ENCODE measurements around the gene GUCA1A. TPM values are rescaled to one million over a fixed set of nuclear protein-coding genes. Genes with fewer than 3 reads are reported as not detected.
"Not testable (repeated sequence)": the region's sequence is repeated elsewhere in the genome, so short reads cannot be mapped to it uniquely, and the experiment has no call there.

The GUCA1A gene
- total RNA-seq, 2 experiments from 2014 or later, result not detected

DNA sequence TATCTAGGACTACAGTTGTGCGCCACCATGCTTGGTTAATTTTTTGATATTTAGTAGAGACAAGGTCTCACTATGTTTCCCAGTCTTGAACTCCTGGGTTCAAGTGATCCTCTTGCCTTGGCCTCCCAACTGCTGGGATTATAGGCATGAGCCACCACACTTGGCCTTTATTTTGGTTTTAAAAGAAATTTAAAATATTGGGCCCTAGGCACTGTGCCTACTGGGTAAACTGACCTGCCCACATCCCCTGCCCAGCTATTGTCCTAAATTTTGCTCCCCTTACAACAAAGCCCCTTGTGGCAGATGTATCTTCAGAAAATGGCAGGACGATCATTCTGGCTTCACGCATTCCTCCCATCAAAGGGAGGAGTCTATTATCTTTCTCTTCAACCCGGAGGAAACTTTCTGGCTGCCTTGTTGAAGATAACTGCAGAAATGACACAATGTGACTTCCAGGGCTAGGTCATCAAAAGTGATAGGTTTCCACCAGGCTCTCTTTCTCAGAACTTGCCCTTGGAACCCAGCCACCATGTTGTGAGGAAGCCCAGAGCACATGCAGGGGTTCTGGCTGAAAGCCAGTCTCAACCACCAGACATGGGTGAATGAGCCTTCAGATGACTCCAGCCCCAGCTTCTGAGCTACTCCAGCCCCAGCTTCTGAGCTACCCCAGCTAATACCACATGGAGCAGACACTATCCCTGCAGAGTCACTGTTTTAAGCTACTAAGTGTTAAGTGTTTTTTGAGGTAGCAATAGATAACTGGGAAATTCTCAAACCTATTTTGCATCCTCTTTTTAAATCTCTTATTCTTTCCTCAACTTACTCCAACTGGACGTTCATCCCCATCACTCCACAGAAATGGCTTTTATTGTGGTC lies 26.2 kb downstream of the GUCA1A start:
- Mint-ChIP-seq H3K36me3 (ENCODE audit: low read depth) (peaks cover 14% of the 10 kb centered on the region), H3K4me3 (no peak overlapping the region), H3K9me3 (no peaks in the 10 kb centered on the region), H3K27me3 (no peaks in the 10 kb centered on the region), H3K4me1 (ENCODE audit: low read depth) (no peaks in the 10 kb centered on the region), H3K27ac (no peak overlapping the region)
- CTCF ChIA-PET, result interaction anchor here (0.7 kb wide), 2 partner anchors 15 to 618 kb away, joined by 3 to 4 read pairs; no protein-coding TSS in a partner anchor
- DNase-seq (no peak), ATAC-seq (ENCODE audit: poor library complexity) (no peak)
- TF ChIP-seq, protein P1, sequence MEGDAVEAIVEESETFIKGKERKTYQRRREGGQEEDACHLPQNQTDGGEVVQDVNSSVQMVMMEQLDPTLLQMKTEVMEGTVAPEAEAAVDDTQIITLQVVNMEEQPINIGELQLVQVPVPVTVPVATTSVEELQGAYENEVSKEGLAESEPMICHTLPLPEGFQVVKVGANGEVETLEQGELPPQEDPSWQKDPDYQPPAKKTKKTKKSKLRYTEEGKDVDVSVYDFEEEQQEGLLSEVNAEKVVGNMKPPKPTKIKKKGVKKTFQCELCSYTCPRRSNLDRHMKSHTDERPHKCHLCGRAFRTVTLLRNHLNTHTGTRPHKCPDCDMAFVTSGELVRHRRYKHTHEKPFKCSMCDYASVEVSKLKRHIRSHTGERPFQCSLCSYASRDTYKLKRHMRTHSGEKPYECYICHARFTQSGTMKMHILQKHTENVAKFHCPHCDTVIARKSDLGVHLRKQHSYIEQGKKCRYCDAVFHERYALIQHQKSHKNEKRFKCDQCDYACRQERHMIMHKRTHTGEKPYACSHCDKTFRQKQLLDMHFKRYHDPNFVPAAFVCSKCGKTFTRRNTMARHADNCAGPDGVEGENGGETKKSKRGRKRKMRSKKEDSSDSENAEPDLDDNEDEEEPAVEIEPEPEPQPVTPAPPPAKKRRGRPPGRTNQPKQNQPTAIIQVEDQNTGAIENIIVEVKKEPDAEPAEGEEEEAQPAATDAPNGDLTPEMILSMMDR (IDR thresholded peaks at IDR 0.05), result no peak
- POLR2A ChIA-PET, result no interaction called here
- Histone ChIP-seq H3K4me1 (ENCODE audit: insufficient read depth, low read length) (peaks cover 7% of the 10 kb centered on the region), H3K4me3 (ENCODE audit: low read length) (no peak overlapping the region), H3K27me3 (ENCODE audit: control insufficient read depth in 1 of 2, insufficient read depth in 2 of 2, low read length in 2 of 2) (no peaks in the 10 kb centered on the region), H3K27ac (ENCODE audit: low read depth in 1 of 2, low read length in 2 of 2) (no peak overlapping the region), H3K36me3 (ENCODE audit: insufficient read depth, low read length) (no peaks in the 10 kb centered on the region), H3K9me3 (ENCODE audit: control insufficient read depth in 1 of 2, insufficient read depth in 1 of 2, low read length in 2 of 2) (no peaks in the 10 kb centered on the region)
- intact Hi-C loops (cut with DNase I, micrococcal nuclease), result no loop called here

DNA sequence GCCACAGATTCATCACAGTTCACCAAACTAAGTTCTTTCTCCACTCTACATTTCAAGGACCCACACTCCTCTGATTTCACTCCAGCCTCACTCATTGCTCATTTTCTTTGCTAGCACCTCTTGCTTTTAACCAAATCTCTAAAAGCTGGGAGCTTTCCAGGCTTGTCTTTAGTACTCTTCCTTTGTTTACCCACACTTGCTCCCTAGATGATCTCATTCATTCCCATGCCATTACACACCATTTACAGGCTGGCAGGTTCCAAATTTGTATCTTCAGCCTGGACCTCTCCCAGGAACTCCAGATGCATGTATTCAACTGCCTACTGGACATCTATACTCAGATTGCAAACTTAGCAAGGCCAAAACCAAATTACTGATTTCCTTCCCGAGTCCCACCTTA lies 26.9 kb downstream of the GUCA1A start:
- Histone ChIP-seq H3K4me3 (ENCODE audit: low read length) (no peak overlapping the region), H3K27ac (ENCODE audit: low read depth in 1 of 2, low read length in 2 of 2) (no peak overlapping the region), H3K9me3 (ENCODE audit: control insufficient read depth in 1 of 2, insufficient read depth in 1 of 2, low read length in 2 of 2) (no peaks in the 10 kb centered on the region), H3K4me1 (ENCODE audit: insufficient read depth, low read length) (peaks cover 7% of the 10 kb centered on the region), H3K36me3 (ENCODE audit: insufficient read depth, low read length) (peaks cover 5% of the 10 kb centered on the region), H3K27me3 (ENCODE audit: control insufficient read depth in 1 of 2, insufficient read depth in 2 of 2, low read length in 2 of 2) (no peaks in the 10 kb centered on the region)
- Mint-ChIP-seq H3K4me1 (ENCODE audit: low read depth) (no peaks in the 10 kb centered on the region), H3K27ac (no peak overlapping the region), H3K4me3 (no peak overlapping the region), H3K27me3 (no peaks in the 10 kb centered on the region), H3K36me3 (ENCODE audit: low read depth) (peaks cover 21% of the 10 kb centered on the region), H3K9me3 (no peaks in the 10 kb centered on the region)
- POLR2A ChIA-PET, result no interaction called here
- CTCF ChIA-PET, result interaction anchor here (0.7 kb wide), 2 partner anchors 14 to 619 kb away, joined by 3 to 4 read pairs; no protein-coding TSS in a partner anchor
- DNase-seq (no peak), ATAC-seq (ENCODE audit: poor library complexity) (no peak)
- TF ChIP-seq, protein P1 (IDR thresholded peaks at IDR 0.05), result no peak
- intact Hi-C loops (cut with DNase I, micrococcal nuclease), result no loop called here

DNA sequence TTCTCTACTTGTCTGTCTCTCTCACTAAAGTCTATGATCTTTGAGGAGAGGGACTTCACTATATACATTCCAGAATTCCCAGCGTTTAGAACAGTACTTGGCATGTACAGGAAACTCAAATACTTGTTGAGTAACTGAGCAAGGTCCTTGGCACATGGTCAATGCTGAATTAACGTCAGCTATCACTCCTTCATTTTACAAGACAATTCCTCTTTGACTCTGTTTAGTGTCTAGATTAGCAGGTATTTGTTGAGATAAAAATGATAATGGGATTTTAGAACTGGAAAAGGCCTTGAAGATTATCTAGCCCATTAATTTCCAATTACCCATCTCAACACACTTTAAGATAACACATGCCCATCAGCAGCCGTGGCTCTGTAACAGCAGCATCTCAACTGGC lies 28.2 kb downstream of the GUCA1A start:
- ChIA-PET POLR2A (no interaction called here), CTCF (no interaction called here)
- H3K4me3 ChIP-seq (ENCODE audit: low read length), result no peak overlapping the region
- H3K36me3 Mint-ChIP-seq (ENCODE audit: low read depth), result peaks cover 30% of the 10 kb centered on the region
- peaks cover 10% of the 10 kb centered on the region for H3K36me3 ChIP-seq (ENCODE audit: insufficient read depth, low read length)
- no peaks in the 10 kb centered on the region for H3K4me1 Mint-ChIP-seq (ENCODE audit: low read depth)
- no peaks in the 10 kb centered on the region for H3K27me3 Mint-ChIP-seq
- peaks cover 7% of the 10 kb centered on the region for H3K4me1 ChIP-seq (ENCODE audit: insufficient read depth, low read length)
- H3K27ac Mint-ChIP-seq, result no peak overlapping the region
- TF ChIP-seq, protein P1 (IDR thresholded peaks at IDR 0.05), result no peak
- no peak overlapping the region for H3K4me3 Mint-ChIP-seq
- ATAC-seq (ENCODE audit: poor library complexity) (no peak), DNase-seq (no peak)
- H3K9me3 Mint-ChIP-seq, result no peaks in the 10 kb centered on the region
- no peak overlapping the region for H3K27ac ChIP-seq (ENCODE audit: low read depth in 1 of 2, low read length in 2 of 2)
- intact Hi-C loops (cut with DNase I, micrococcal nuclease), result no loop called here
- no peaks in the 10 kb centered on the region for H3K27me3 ChIP-seq (ENCODE audit: control insufficient read depth in 1 of 2, insufficient read depth in 2 of 2, low read length in 2 of 2)
- no peaks in the 10 kb centered on the region for H3K9me3 ChIP-seq (ENCODE audit: control insufficient read depth in 1 of 2, insufficient read depth in 1 of 2, low read length in 2 of 2)

DNA sequence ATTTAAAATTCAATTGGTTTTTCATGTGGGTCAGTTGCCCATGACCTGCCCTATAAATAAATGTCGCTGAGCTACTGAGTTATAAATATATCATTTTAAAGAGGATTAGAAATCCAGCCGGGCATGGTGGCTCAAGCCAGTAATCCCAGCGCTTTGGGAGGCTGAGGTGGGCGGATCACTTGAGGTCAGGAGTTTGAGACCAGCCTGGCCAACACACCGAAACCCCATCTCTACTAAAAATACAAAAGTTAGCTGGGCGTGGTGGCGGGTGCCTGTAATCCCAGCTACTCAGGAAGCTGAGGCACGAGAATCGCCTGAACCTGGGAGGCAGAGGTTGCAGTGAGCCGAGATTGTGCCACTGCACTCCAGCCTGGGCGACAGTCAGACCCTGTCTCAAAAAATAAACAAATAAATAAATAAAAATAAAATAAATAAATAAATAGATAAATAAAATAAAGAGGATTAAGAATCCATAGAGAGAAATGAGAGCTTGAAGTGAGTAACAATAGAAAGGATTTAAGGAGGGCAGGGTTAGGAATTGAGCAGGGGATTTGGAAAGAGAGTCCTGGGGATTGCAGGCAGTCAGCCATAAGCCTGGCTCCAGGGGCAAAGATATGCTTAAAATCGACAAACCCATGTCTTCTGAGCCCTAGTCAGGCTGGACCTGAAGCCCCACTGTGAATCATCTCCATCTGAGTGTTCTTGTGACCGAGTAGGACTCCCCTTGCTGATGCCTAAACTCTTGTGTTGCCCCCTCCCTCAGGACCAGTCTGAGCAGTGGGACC lies 29.2 kb downstream of the GUCA1A start:
- H3K9me3 ChIP-seq (ENCODE audit: control insufficient read depth in 1 of 2, insufficient read depth in 1 of 2, low read length in 2 of 2); H3K27ac ChIP-seq (ENCODE audit: low read depth in 1 of 2, low read length in 2 of 2); H3K27me3 ChIP-seq (ENCODE audit: control insufficient read depth in 1 of 2, insufficient read depth in 2 of 2, low read length in 2 of 2); H3K4me1 Mint-ChIP-seq (ENCODE audit: low read depth); H3K27ac Mint-ChIP-seq; H3K27me3 Mint-ChIP-seq; ATAC-seq (ENCODE audit: poor library complexity); H3K4me1 ChIP-seq (ENCODE audit: insufficient read depth, low read length); H3K4me3 ChIP-seq (ENCODE audit: low read length); H3K9me3 Mint-ChIP-seq; intact Hi-C loops (cut with DNase I, micrococcal nuclease); H3K4me3 Mint-ChIP-seq; DNase-seq: not testable (repeated sequence)
- peaks cover 17% of the 10 kb centered on the region for H3K36me3 ChIP-seq (ENCODE audit: insufficient read depth, low read length)
- CTCF ChIA-PET, result interaction anchor here (1.1 to 1.5 kb wide), 2 partner anchors 345 to 416 kb away, joined by 3 read pairs; no protein-coding TSS in a partner anchor
- H3K36me3 Mint-ChIP-seq (ENCODE audit: low read depth), result peaks cover 40% of the 10 kb centered on the region
- POLR2A ChIA-PET, result interaction anchor here (1.4 kb wide), 1 partner anchor 12 kb away, joined by 3 read pairs; no protein-coding TSS in a partner anchor

All from CD4-positive, alpha-beta T cell (primary cell).